Measurements from ENCODE around the gene AQP6.

- TF ChIP-seq CTCF (conservative IDR thresholded peaks at IDR 0.05; ENCODE audit: low read length) (no peak), EZH2phosphoT487 (IDR thresholded peaks at IDR 0.05; ENCODE audit: borderline replicate concordance, low read depth, low read length) (no peak)
Observed at GRCh38 chr12:49946497-49946896, 26.2 kb upstream of the AQP6 start.

Measured in OCI-LY7 (cell line).